H1 (cell line): Measurements from ENCODE around the gene RRP1. TPM values are rescaled to one million over a fixed set of nuclear protein-coding genes. Genes with fewer than 3 reads are reported as not detected.

ENCODE experiments used
- CTCF ChIA-PET: fragments of 300-600 bp; sonication (Branson Sonifier 250); formaldehyde crosslinking; loops from one replicate; lab custom pipeline; 2021; ENCODE audit not compliant: partially characterized antibody; lab: Charles Lee
- POLR2A ChIA-PET: fragments of 300-600 bp; sonication (Branson Sonifier 250); formaldehyde crosslinking; loops from one replicate; lab custom pipeline; 2021; ENCODE audit warnings: inconsistent platforms; ENCODE audit not compliant: partially characterized antibody; lab: Charles Lee
- DNase-seq, 2 experiments: peaks; one replicate each; pipeline versions ENCODE4 v3.0.0 to v3.0.0-alpha.2; 2010 to 2022; ENCODE audit warnings: low spot score in 2 of 2, low read depth in 1 of 2, mixed read lengths in 1 of 2
- FAIRE-seq: peaks from 2 replicates; lab custom pipeline; 2011; peaks lifted over from hg19 to GRCh38; lab: Jason Lieb, UNC
- H2AFZ ChIP-seq: 2 replicates; pipeline ENCODE4 v1.8.1; 2012; ENCODE audit warnings: low read length, inconsistent platforms
- H2AK5ac ChIP-seq: 2 replicates; pipeline ENCODE4 v1.6.1; 2013; ENCODE audit warnings: low read depth, low read length
- H2BK120ac ChIP-seq: replicated peaks from 2 replicates; pipeline ENCODE3; 2013; ENCODE audit warnings: low read depth, low read length, inconsistent platforms
- H2BK12ac ChIP-seq: 2 replicates; pipeline ENCODE4 v1.6.1; 2013; ENCODE audit warnings: low read depth, low read length
- H2BK15ac ChIP-seq: 2 replicates; pipeline ENCODE4 v1.6.1; 2013; ENCODE audit warnings: low read length
- H2BK20ac ChIP-seq: 2 replicates; pipeline ENCODE4 v1.6.1; 2013; ENCODE audit warnings: low read length
- H2BK5ac ChIP-seq: 2 replicates; pipeline ENCODE4 v1.6.1; 2013; ENCODE audit warnings: low read depth, low read length
- H3K14ac ChIP-seq: 2 replicates; pipeline ENCODE4 v1.6.1; 2013; ENCODE audit warnings: inconsistent platforms; ENCODE audit not compliant: insufficient read length
- H3K18ac ChIP-seq: 2 replicates; pipeline ENCODE4 v1.6.1; 2013; ENCODE audit warnings: low read length; ENCODE audit errors: extremely low read depth
- H3K23ac ChIP-seq: 2 replicates; pipeline ENCODE4 v1.6.1; 2013; ENCODE audit warnings: inconsistent platforms; ENCODE audit not compliant: insufficient read length
- H3K23me2 ChIP-seq: 2 replicates; pipeline ENCODE4 v1.6.1; 2013; ENCODE audit warnings: low read depth, low read length
- H3K27ac ChIP-seq: 2 replicates; pipeline ENCODE4 v1.6.1; 2011; ENCODE audit warnings: low read depth, low read length, inconsistent platforms
- H3K27me3 ChIP-seq, 4 experiments: replicated peaks in 1 of 4; 1 replicate in 1 of 4; 2 replicates in 3 of 4; pipeline versions ENCODE4 v1.6.1 to v1.8.1; 2011 to 2013; ENCODE audit warnings: low read length in 3 of 4, mild to moderate bottlenecking in 3 of 4, inconsistent platforms in 2 of 4, mixed read lengths in 2 of 4, moderate library complexity in 1 of 4; ENCODE audit not compliant: control insufficient read depth in 3 of 4, insufficient read depth in 3 of 4; ENCODE audit errors: extremely low read depth in 1 of 4
- H3K36me3 ChIP-seq, 4 experiments: 2 replicates each; pipeline versions ENCODE4 v1.6.1 to v1.8.1; 2011 to 2013; ENCODE audit warnings: mild to moderate bottlenecking in 4 of 4, low read length in 3 of 4, moderate library complexity in 2 of 4, control low read depth in 1 of 4, inconsistent platforms in 1 of 4; ENCODE audit not compliant: insufficient read depth in 4 of 4, control insufficient read depth in 2 of 4
- H3K4ac ChIP-seq: replicated peaks from 2 replicates; pipeline ENCODE3; 2013; ENCODE audit warnings: low read length, low read depth, mixed read lengths, inconsistent platforms; ENCODE audit not compliant: insufficient read length
- H3K4me1 ChIP-seq, 4 experiments: replicated peaks in 1 of 4; 1 replicate in 1 of 4; 2 replicates in 3 of 4; pipeline versions ENCODE4 v1.6.1 to v1.8.1; 2011 to 2013; ENCODE audit warnings: low read length in 3 of 4, inconsistent platforms in 2 of 4, mixed read lengths in 1 of 4; ENCODE audit not compliant: insufficient read depth in 4 of 4, control insufficient read depth in 3 of 4
- H3K4me2 ChIP-seq, 2 experiments: 2 replicates each; pipeline versions ENCODE4 v1.6.1 to v1.8.1; 2011 to 2013; ENCODE audit warnings: low read depth in 2 of 2, low read length in 2 of 2, control low read depth in 1 of 2, inconsistent platforms in 1 of 2, mild to moderate bottlenecking in 1 of 2; ENCODE audit not compliant: insufficient read depth in 1 of 2
- H3K4me3 ChIP-seq, 4 experiments: fragments of 200-600, 300-600 bp in 1 of 4; sonication (generic), shearing (Covaris generic), sonication (Bioruptor Twin) in 1 of 4; 2 replicates each; pipeline versions ENCODE4 v1.5.1 to v1.8.1; 2011 to 2016; ENCODE audit warnings: low read length in 4 of 4, low read depth in 3 of 4, control low read depth in 2 of 4, inconsistent platforms in 2 of 4, mild to moderate bottlenecking in 2 of 4, mixed read lengths in 1 of 4, moderate library complexity in 1 of 4; ENCODE audit not compliant: insufficient read depth in 2 of 4; ENCODE audit errors: extremely low read depth in 1 of 4
- H3K56ac ChIP-seq: replicated peaks from 2 replicates; pipeline ENCODE3; 2013; ENCODE audit warnings: low read depth, mild to moderate bottlenecking, mixed read lengths, low read length, inconsistent platforms; ENCODE audit not compliant: insufficient read length
- H3K79me1 ChIP-seq: 2 replicates; pipeline ENCODE4 v1.6.1; 2013; ENCODE audit warnings: low read depth, low read length, control low read depth
- H3K79me2 ChIP-seq, 2 experiments: 2 replicates each; pipeline versions ENCODE4 v1.6.1 to v1.8.1; 2012 to 2013; ENCODE audit warnings: low read length in 2 of 2, mild to moderate bottlenecking in 2 of 2, inconsistent platforms in 1 of 2; ENCODE audit not compliant: insufficient read depth in 2 of 2, control insufficient read depth in 1 of 2
- H3K9ac ChIP-seq, 4 experiments: replicated peaks in 1 of 4; 1 replicate in 1 of 4; 2 replicates in 3 of 4; pipeline versions ENCODE4 v1.6.1 to v1.8.1; 2011 to 2013; ENCODE audit warnings: low read depth in 3 of 4, low read length in 3 of 4, control low read depth in 2 of 4, mild to moderate bottlenecking in 2 of 4, moderate library complexity in 2 of 4, inconsistent platforms in 1 of 4; ENCODE audit errors: extremely low read depth in 1 of 4
- H3K9me3 ChIP-seq, 2 experiments: 2 replicates each; pipeline versions ENCODE4 v1.6.1 to v1.8.1; 2012 to 2013; ENCODE audit warnings: mild to moderate bottlenecking in 2 of 2, moderate library complexity in 2 of 2, control low read depth in 1 of 2, inconsistent platforms in 1 of 2, low read depth in 1 of 2, low read length in 1 of 2, mixed read lengths in 1 of 2; ENCODE audit not compliant: insufficient read depth in 2 of 2
- H4K20me1 ChIP-seq, 2 experiments: replicated peaks in 1 of 2; 2 replicates each; pipeline versions ENCODE3 to v1.8.1; 2011 to 2013; ENCODE audit warnings: inconsistent platforms in 2 of 2, low read length in 2 of 2, mild to moderate bottlenecking in 1 of 2; ENCODE audit not compliant: insufficient read depth in 2 of 2, control insufficient read depth in 1 of 2
- H4K5ac ChIP-seq: 2 replicates; pipeline ENCODE4 v1.6.1; 2013; ENCODE audit warnings: low read length, low read depth, mixed read lengths, inconsistent platforms; ENCODE audit not compliant: insufficient read length
- H4K8ac ChIP-seq: 2 replicates; pipeline ENCODE4 v1.8.0; 2013; ENCODE audit warnings: mild to moderate bottlenecking, moderate library complexity, low read length, inconsistent platforms; ENCODE audit not compliant: insufficient read depth; ENCODE audit errors: extremely low read depth
- H4K91ac ChIP-seq: replicated peaks from 2 replicates; pipeline ENCODE3; 2013; ENCODE audit warnings: low read length, mixed read lengths, inconsistent platforms; ENCODE audit not compliant: insufficient read length
- ASH2L ChIP-seq: fragments of 200-600, 300-600 bp; sonication (generic); IDR thresholded peaks from one replicate; pipeline ENCODE4 v1.7.1; 2017; ENCODE audit warnings: low read length
- CEBPB ChIP-seq: IDR thresholded peaks from 2 replicates; pipeline ENCODE4 v1.6.1; 2012; ENCODE audit warnings: low read depth, low read length
- CHD2 ChIP-seq: IDR thresholded peaks from 2 replicates; pipeline ENCODE4 v1.6.1; 2012; ENCODE audit warnings: low read length, improper control_type of control experiment
- CTBP2 ChIP-seq: IDR thresholded peaks from 2 replicates; pipeline ENCODE4 v1.7.0; 2011; ENCODE audit warnings: borderline replicate concordance, mild to moderate bottlenecking, moderate library complexity, mixed read lengths, low read length; ENCODE audit not compliant: insufficient read depth, insufficient read length
- E2F6 ChIP-seq: IDR thresholded peaks from 2 replicates; pipeline ENCODE4 v1.6.1; 2012; ENCODE audit warnings: inconsistent platforms
- EGR1 ChIP-seq: IDR thresholded peaks from 2 replicates; pipeline ENCODE4 v1.6.1; 2011; ENCODE audit warnings: low read depth, low read length, borderline replicate concordance
- HDAC2 ChIP-seq, 2 experiments: fragments of 300-600 bp in 1 of 2; sonication (generic) in 1 of 2; IDR thresholded peaks; 2 replicates each; pipeline ENCODE4 v1.6.1; 2011 to 2012; ENCODE audit warnings: low read depth in 2 of 2, low read length in 2 of 2, mild to moderate bottlenecking in 2 of 2, moderate library complexity in 2 of 2, borderline replicate concordance in 1 of 2, inconsistent platforms in 1 of 2
- HDAC6 ChIP-seq: IDR thresholded peaks from one replicate; pipeline ENCODE4 v1.7.1; 2012; ENCODE audit warnings: low read depth, mild to moderate bottlenecking, inconsistent platforms, low read length, moderate library complexity
- NANOG ChIP-seq: IDR thresholded peaks from 2 replicates; pipeline ENCODE4 v1.6.1; 2011; ENCODE audit warnings: low read length, low read depth, mild to moderate bottlenecking, inconsistent platforms; ENCODE audit not compliant: insufficient read depth, poor library complexity, severe bottlenecking
- NRF1 ChIP-seq: IDR thresholded peaks from 2 replicates; pipeline ENCODE4 v1.6.1; 2011; ENCODE audit warnings: mild to moderate bottlenecking, low read depth, low read length, improper control_type of control experiment
- RBBP5 ChIP-seq: IDR thresholded peaks from 2 replicates; pipeline ENCODE4 v1.7.1; 2012; ENCODE audit warnings: low read depth, mild to moderate bottlenecking, inconsistent platforms, low read length, moderate library complexity, borderline replicate concordance
- RNF2 ChIP-seq: fragments of 200-900, 300-1000 bp; sonication (generic); IDR thresholded peaks from 2 replicates; pipeline ENCODE4 v1.7.1; 2016; ENCODE audit warnings: borderline replicate concordance, low read depth, mild to moderate bottlenecking, antibody characterized with exemption, low read length; ENCODE audit not compliant: poor library complexity, severe bottlenecking; ENCODE audit errors: missing control alignments
- TAF7 ChIP-seq: optimal IDR thresholded peaks from 2 replicates; pipeline ENCODE3; 2011; ENCODE audit warnings: low read depth, mild to moderate bottlenecking, inconsistent platforms, low read length, moderate library complexity, borderline replicate concordance
- WGBS, 2 experiments: shearing (Covaris generic) in 1 of 2; methylation state at CpG; one replicate each; pipeline versions ENCODE4 v1.1.6 to v1.1.7; 2013 to 2015; ENCODE audit warnings: low lambda C conversion rate in 2 of 2, mixed read lengths in 2 of 2, inconsistent platforms in 1 of 2, low coverage in 1 of 2, missing lambda C conversion rate in 1 of 2; ENCODE audit not compliant: insufficient replicate concordance in 2 of 2, insufficient coverage in 1 of 2, insufficient read length in 1 of 2; ENCODE audit errors: extremely low coverage in 1 of 2, missing lambda C conversion rate in 1 of 2; 5-methylcytosine and 5-hydroxymethylcytosine counted together
- polyA plus RNA-seq, 7 experiments: library from polyadenylated mRNA; depleted of rRNA in 3 of 7; stranded (reverse) in 5 of 7; unstranded in 2 of 7; fragments of >200 nt in 5 of 7; fragments of 200-250 nt in 2 of 7; gene quantifications; 1 replicate in 5 of 7; 2 replicates in 1 of 7; 4 replicates in 1 of 7; pipeline versions ENCODE4 v1.2.1 to v1.2.3, GENCODE V29; 2011 to 2013; ENCODE audit warnings: missing spikeins in 2 of 7, mixed read lengths in 2 of 7
- total RNA-seq: library from RNA; stranded (reverse); fragmentation: NEBNext Ultra II Directional; extraction: Animal tissue kit (Norgen Biotek cat#: 25700); gene quantifications from 2 replicates; pipeline ENCODE4 v1.2.1, GENCODE V29; 2021

RRP1 gene
- total and polyA plus RNA-seq, 2 of the 8 experiments (the other 6 are each of a cell fraction or from before 2014, with no cell fraction given): 11.6 to 55.2 TPM

- no peak overlapping the region for H3K9ac ChIP-seq
- H3K4me3 ChIP-seq: no peak overlapping the region
- no peak overlapping the region for H3K27ac ChIP-seq
- no peak overlapping the region for H3K4ac ChIP-seq
- no peaks in the 10 kb centered on the region for H4K20me1 ChIP-seq
- no peaks in the 10 kb centered on the region for H3K79me2 ChIP-seq
- DNase-seq (no peak), FAIRE-seq (no peak)
- no peaks in the 10 kb centered on the region; the same call in 1 of the 2 replicates for H3K23me2 ChIP-seq
- H3K36me3 ChIP-seq: no peaks in the 10 kb centered on the region
- H2BK12ac ChIP-seq: no peak overlapping the region
- POLR2A ChIA-PET: no interaction called here
- H3K4me2 ChIP-seq: no peak overlapping the region
- H2BK15ac ChIP-seq: no peak overlapping the region
- H3K9me3 ChIP-seq: no peaks in the 10 kb centered on the region; a peak in 1 of 4 replicates
- no peak overlapping the region for H4K91ac ChIP-seq
- CTCF ChIA-PET: interaction anchor here (10.4 kb wide), 1 partner anchor 93 kb away, joined by 73 read pairs; no protein-coding TSS in a partner anchor
- no peak overlapping the region for H2BK20ac ChIP-seq
- H3K23ac ChIP-seq: no peak overlapping the region
- 89% methylated on average over 14 of the region's 14 CpGs; no CpG with 5 or more reads in 1 of the 2 experiments for WGBS, 2 experiments
- H3K56ac ChIP-seq: no peak overlapping the region
- H2AFZ ChIP-seq: no peak overlapping the region
- H3K27me3 ChIP-seq: no peaks in the 10 kb centered on the region
- H2BK120ac ChIP-seq: no peak overlapping the region
- H3K18ac ChIP-seq: no peak overlapping the region
- no peak overlapping the region for H4K5ac ChIP-seq
- H3K4me1 ChIP-seq: no peaks in the 10 kb centered on the region
- H2AK5ac ChIP-seq: no peak overlapping the region
- no peaks in the 10 kb centered on the region for H3K79me1 ChIP-seq
- H2BK5ac ChIP-seq: no peak overlapping the region
- no peak overlapping the region for H3K14ac ChIP-seq
- no peak overlapping the region for H4K8ac ChIP-seq
- no peak for TF ChIP-seq CEBPB
- no peak for TF ChIP-seq CTBP2
- TF ChIP-seq E2F6: no peak
- TF ChIP-seq CHD2: no peak
- TF ChIP-seq TAF7: no peak
- TF ChIP-seq RBBP5: no peak
- TF ChIP-seq RNF2: no peak
- TF ChIP-seq NRF1: no peak
- TF ChIP-seq ASH2L: no peak
- TF ChIP-seq NANOG: no peak
- TF ChIP-seq HDAC2 (IDR thresholded peaks at IDR 0.05; ENCODE audit: borderline replicate concordance in 1 of 2, low read depth in 2 of 2, low read length in 2 of 2): no peak
- no peak for TF ChIP-seq EGR1
- no peak for TF ChIP-seq HDAC6
These were observed 57.9 kb downstream of the RRP1 start for GRCh38 chr21:43847301-43847700.
